K562 (cell line): ENCODE measurements around the gene ESAM. TPM values are rescaled to one million over a fixed set of nuclear protein-coding genes. Genes with fewer than 3 reads are reported as not detected.

Experiments
- ATF7 ChIP-seq: fragments of 450-650 bp; IDR thresholded peaks from 2 replicates; pipeline ENCODE4 v1.7.1; 2014; ENCODE audit warnings: mild to moderate bottlenecking, moderate library complexity
- CHD1 ChIP-seq: fragments of 200-600 bp; sonication (generic); IDR thresholded peaks from one replicate; pipeline ENCODE4 v1.6.1; 2012; ENCODE audit warnings: mild to moderate bottlenecking, moderate library complexity, low read length, inconsistent platforms
- CREBBP ChIP-seq: IDR thresholded peaks from one replicate; pipeline ENCODE4 v1.6.1; 2012; ENCODE audit warnings: low read depth, mild to moderate bottlenecking, control low read depth, inconsistent platforms, low read length
- CTBP1 ChIP-seq: fragments of 450-650 bp; IDR thresholded peaks from 2 replicates; pipeline ENCODE4 v1.6.1; 2016; ENCODE audit warnings: borderline replicate concordance
- DIDO1 ChIP-seq: fragments of 450-650 bp; IDR thresholded peaks from 2 replicates; pipeline ENCODE4 v1.6.1; 2016; ENCODE audit warnings: low read depth, missing biosample characterization, missing genetic modification characterization
- E2F3 ChIP-seq: fragments of 250-450 bp; sonication (Bioruptor Pico); IDR thresholded peaks from 2 replicates; pipeline ENCODE4 v1.4.0; 2020; ENCODE audit warnings: mild to moderate bottlenecking
- MED1 ChIP-seq: sonication (generic); formaldehyde crosslinking; IDR thresholded peaks from 2 replicates; pipeline ENCODE4 v1.8.1; 2023; ENCODE audit warnings: missing genetic modification reagents, borderline replicate concordance
- PHF8 ChIP-seq: fragments of 200-600 bp; sonication (generic); IDR thresholded peaks from 2 replicates; pipeline ENCODE4 v1.6.1; 2012; ENCODE audit warnings: mixed run types, mild to moderate bottlenecking, inconsistent platforms, low read length, moderate library complexity, borderline replicate concordance
- RBM14 ChIP-seq: fragments of 200-400 bp; formaldehyde crosslinking; IDR thresholded peaks from 2 replicates; pipeline ENCODE4 v1.6.1; 2018; ENCODE audit warnings: low read depth, mild to moderate bottlenecking, low read length, moderate library complexity, borderline replicate concordance; ENCODE audit not compliant: insufficient read depth
- SRF ChIP-seq, 2 experiments: fragments of 250-450, 450-650 bp in 1 of 2; sonication (Bioruptor Pico) in 1 of 2; sonication (generic) in 1 of 2; formaldehyde crosslinking; IDR thresholded peaks; 2 replicates each; pipeline versions ENCODE4 v1.5.0 to v1.5.1; 2020 to 2022; ENCODE audit warnings: mild to moderate bottlenecking in 1 of 2, missing genetic modification reagents in 1 of 2
- TFAM ChIP-seq: fragments of 250-450 bp; sonication (Bioruptor Pico); conservative IDR thresholded peaks from 2 replicates; pipeline ENCODE4 v1.5.0; 2021; ENCODE audit warnings: mild to moderate bottlenecking, moderate library complexity
- TOE1 ChIP-seq, 2 experiments: fragments of 450-650 bp in 1 of 2; sonication (generic) in 1 of 2; formaldehyde crosslinking in 1 of 2; IDR thresholded peaks; 2 replicates each; pipeline versions ENCODE4 v1.7.1 to v1.8.0; 2016 to 2022; ENCODE audit warnings: borderline replicate concordance in 2 of 2, mild to moderate bottlenecking in 2 of 2, antibody characterized with exemption in 1 of 2, inconsistent platforms in 1 of 2, low read depth in 1 of 2, missing genetic modification reagents in 1 of 2, moderate library complexity in 1 of 2
- WHSC1 ChIP-seq: IDR thresholded peaks from one replicate; pipeline ENCODE4 v1.6.1; 2012; ENCODE audit warnings: low read length, control low read depth, inconsistent platforms
- ZNF124 ChIP-seq: sonication (generic); formaldehyde crosslinking; IDR thresholded peaks from 2 replicates; pipeline ENCODE4 v1.8.1; 2022; ENCODE audit warnings: missing genetic modification reagents
- ZNF76 ChIP-seq: fragments of 250-450 bp; sonication (Bioruptor Pico); IDR thresholded peaks from 2 replicates; pipeline ENCODE4 v1.4.0; 2020; ENCODE audit warnings: mild to moderate bottlenecking, moderate library complexity, borderline replicate concordance
- ZNF77 ChIP-seq: fragments of 250-450 bp; sonication (Bioruptor Pico); IDR thresholded peaks from 2 replicates; pipeline ENCODE4 v1.5.0; 2020
- polyA plus RNA-seq, 8 experiments: library from polyadenylated mRNA; depleted of rRNA in 4 of 8; stranded (reverse) in 5 of 8; unstranded in 3 of 8; fragments of >200 nt; fragmentation: Nextera tagmentation in 2 of 8; fragmentation: Illumina TruSeq in 1 of 8; extraction: Ambion mirVana in 2 of 8; extraction: Trizol in 1 of 8; gene quantifications; 2 replicates each; pipeline versions ENCODE4 v1.2.1 to v1.2.3, GENCODE V29; 2011 to 2014; ENCODE audit warnings: inconsistent platforms in 1 of 8, missing spikeins in 1 of 8
- total RNA-seq, 7 experiments: library from RNA; depleted of rRNA in 6 of 7; stranded (reverse); fragments of >200 nt in 6 of 7; fragmentation: Illumina TruSeq in 2 of 7; extraction: Trizol in 2 of 7; gene quantifications; 2 replicates each; pipeline versions ENCODE4 v1.2.1 to v1.2.3, GENCODE V29; 2011 to 2021; ENCODE audit warnings: low replicate concordance in 1 of 7
- TF ChIP-seq, protein P1 (sequence below): sonication (generic); formaldehyde crosslinking; IDR thresholded peaks from 2 replicates; pipeline ENCODE4 v1.8.1; 2022; ENCODE audit warnings: missing genetic modification reagents
- TF ChIP-seq, protein P2 (sequence below): sonication (generic); formaldehyde crosslinking; IDR thresholded peaks from 2 replicates; pipeline ENCODE4 v1.8.1; 2023; ENCODE audit warnings: mild to moderate bottlenecking, missing genetic modification reagents
- TF ChIP-seq, protein P3 (sequence below): fragments of 450-650 bp; IDR thresholded peaks from 2 replicates; pipeline ENCODE4 v1.6.1; 2016; ENCODE audit warnings: borderline replicate concordance
- TF ChIP-seq, protein P4 (sequence below): fragments of 250-450 bp; sonication (Bioruptor Pico); IDR thresholded peaks from 2 replicates; pipeline ENCODE4 v1.5.1; 2021; ENCODE audit warnings: mild to moderate bottlenecking
- TF ChIP-seq, protein P5 (sequence below): sonication (generic); formaldehyde crosslinking; IDR thresholded peaks from 2 replicates; pipeline ENCODE4 v1.9.0; 2022; ENCODE audit warnings: mild to moderate bottlenecking, missing genetic modification reagents

Gene ESAM
- total and polyA plus RNA-seq, 9 of the 15 experiments (the other 6 are each of a cell fraction or from before 2014, with no cell fraction given): 0.06 to 1.5 (median 0.22) TPM

DNA sequence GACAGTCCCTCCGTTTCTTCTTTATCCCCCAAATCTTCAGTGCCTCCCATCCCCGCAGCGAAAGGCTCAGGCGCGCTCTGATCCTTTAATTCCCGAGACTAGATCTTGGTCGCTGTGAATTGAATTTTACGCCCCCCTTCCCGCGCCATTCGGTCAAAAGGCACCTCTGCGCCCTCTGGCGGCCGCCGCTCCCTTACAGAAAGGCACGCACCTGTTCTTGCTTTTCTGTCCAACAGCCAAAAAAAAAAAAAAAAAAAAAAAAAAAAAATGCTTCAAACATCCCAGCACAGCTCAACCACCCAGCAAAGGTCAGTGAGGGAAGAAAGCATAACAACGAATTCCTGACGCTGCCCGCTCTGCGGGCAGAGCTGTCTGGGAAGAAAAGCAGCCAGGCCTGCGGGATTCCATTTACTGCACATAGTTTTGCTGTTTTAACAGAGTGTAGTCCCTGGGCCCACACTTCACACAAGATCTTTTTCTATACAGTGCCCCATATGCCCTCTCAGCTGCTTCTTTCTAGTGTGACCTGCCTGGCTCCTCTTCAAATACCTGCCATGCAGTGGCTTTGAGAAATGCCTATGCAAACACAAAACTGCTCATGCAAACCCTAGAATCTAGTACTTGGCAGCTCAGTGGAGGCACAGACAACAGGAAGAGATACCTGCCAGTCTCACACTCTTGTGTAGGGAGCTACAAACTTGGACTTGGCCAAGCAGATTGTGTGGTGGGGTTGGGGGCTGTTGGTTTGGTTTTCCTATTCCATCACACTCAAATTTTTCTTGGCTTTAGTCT, 1.3 kb upstream of the ESAM start (continued):
- TF ChIP-seq, protein P1, sequence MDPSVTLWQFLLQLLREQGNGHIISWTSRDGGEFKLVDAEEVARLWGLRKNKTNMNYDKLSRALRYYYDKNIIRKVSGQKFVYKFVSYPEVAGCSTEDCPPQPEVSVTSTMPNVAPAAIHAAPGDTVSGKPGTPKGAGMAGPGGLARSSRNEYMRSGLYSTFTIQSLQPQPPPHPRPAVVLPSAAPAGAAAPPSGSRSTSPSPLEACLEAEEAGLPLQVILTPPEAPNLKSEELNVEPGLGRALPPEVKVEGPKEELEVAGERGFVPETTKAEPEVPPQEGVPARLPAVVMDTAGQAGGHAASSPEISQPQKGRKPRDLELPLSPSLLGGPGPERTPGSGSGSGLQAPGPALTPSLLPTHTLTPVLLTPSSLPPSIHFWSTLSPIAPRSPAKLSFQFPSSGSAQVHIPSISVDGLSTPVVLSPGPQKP (CRISPR knock-in tag): no peak
- TF ChIP-seq WHSC1 (no peak), ZNF77 (CRISPR knock-in tag) (no peak), TOE1 (IDR thresholded peaks at IDR 0.05; ENCODE audit: borderline replicate concordance) (0 out of 2 replicates have a peak, but pooled peaks have one; percentile 26), TOE1 (CRISPR knock-in tag; IDR thresholded peaks at IDR 0.05; ENCODE audit: borderline replicate concordance, low read depth) (no peak), TFAM (CRISPR knock-in tag) (no peak), ZNF124 (CRISPR knock-in tag) (no peak), CREBBP (no peak), SRF (CRISPR knock-in tag; IDR thresholded peaks at IDR 0.05) (peak in 1 of 2 experiments; percentile 51; a peak in 1 of 4 replicates), E2F3 (CRISPR knock-in tag) (no peak), ATF7 (peak; percentile 25; the same call in 1 of the 2 replicates), CTBP1 (0 out of 2 replicates have a peak, but pooled peaks have one; percentile 5), ZNF76 (no peak), MED1 (CRISPR knock-in tag) (no peak), RBM14 (no peak), CHD1 (no peak), DIDO1 (tag) (0 out of 2 replicates have a peak, but pooled peaks have one; percentile 33), PHF8 (0 out of 2 replicates have a peak, but pooled peaks have one; percentile 1)
- TF ChIP-seq, protein P2, sequence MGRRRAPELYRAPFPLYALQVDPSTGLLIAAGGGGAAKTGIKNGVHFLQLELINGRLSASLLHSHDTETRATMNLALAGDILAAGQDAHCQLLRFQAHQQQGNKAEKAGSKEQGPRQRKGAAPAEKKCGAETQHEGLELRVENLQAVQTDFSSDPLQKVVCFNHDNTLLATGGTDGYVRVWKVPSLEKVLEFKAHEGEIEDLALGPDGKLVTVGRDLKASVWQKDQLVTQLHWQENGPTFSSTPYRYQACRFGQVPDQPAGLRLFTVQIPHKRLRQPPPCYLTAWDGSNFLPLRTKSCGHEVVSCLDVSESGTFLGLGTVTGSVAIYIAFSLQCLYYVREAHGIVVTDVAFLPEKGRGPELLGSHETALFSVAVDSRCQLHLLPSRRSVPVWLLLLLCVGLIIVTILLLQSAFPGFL (CRISPR knock-in tag): 0 out of 2 replicates have a peak, but pooled peaks have one; percentile 6
- TF ChIP-seq, protein P3, sequence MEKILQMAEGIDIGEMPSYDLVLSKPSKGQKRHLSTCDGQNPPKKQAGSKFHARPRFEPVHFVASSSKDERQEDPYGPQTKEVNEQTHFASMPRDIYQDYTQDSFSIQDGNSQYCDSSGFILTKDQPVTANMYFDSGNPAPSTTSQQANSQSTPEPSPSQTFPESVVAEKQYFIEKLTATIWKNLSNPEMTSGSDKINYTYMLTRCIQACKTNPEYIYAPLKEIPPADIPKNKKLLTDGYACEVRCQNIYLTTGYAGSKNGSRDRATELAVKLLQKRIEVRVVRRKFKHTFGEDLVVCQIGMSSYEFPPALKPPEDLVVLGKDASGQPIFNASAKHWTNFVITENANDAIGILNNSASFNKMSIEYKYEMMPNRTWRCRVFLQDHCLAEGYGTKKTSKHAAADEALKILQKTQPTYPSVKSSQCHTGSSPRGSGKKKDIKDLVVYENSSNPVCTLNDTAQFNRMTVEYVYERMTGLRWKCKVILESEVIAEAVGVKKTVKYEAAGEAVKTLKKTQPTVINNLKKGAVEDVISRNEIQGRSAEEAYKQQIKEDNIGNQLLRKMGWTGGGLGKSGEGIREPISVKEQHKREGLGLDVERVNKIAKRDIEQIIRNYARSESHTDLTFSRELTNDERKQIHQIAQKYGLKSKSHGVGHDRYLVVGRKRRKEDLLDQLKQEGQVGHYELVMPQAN: 0 out of 2 replicates have a peak, but pooled peaks have one; percentile 16
- TF ChIP-seq, protein P4, sequence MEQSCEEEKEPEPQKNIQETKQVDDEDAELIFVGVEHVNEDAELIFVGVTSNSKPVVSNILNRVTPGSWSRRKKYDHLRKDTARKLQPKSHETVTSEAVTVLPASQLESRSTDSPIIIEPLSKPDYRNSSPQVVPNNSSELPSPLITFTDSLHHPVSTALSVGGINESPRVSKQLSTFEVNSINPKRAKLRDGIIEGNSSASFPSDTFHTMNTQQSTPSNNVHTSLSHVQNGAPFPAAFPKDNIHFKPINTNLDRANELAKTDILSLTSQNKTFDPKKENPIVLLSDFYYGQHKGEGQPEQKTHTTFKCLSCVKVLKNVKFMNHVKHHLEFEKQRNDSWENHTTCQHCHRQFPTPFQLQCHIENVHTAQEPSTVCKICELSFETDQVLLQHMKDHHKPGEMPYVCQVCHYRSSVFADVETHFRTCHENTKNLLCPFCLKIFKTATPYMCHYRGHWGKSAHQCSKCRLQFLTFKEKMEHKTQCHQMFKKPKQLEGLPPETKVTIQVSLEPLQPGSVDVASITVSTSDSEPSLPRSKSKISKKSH: no peak
- TF ChIP-seq, protein P5, sequence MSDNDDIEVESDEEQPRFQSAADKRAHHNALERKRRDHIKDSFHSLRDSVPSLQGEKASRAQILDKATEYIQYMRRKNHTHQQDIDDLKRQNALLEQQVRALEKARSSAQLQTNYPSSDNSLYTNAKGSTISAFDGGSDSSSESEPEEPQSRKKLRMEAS (CRISPR knock-in tag): peak; percentile 23; the same call in 1 of the 2 replicates
